Measurements from ENCODE around the gene TST. TPM values are rescaled to one million over a fixed set of nuclear protein-coding genes. Genes with fewer than 3 reads are reported as not detected.

TST gene
- total and polyA plus RNA-seq, 2 of the 8 experiments (the other 6 are each of a cell fraction or from before 2014, with no cell fraction given): 22.6 to 61.6 TPM

GRCh38 chr22:37024339-37025157, 5.3 kb upstream of the TST start (continued):
- TF ChIP-seq KDM1A (IDR thresholded peaks at IDR 0.05; ENCODE audit: borderline replicate concordance, low read length) (no peak), RNF2 (IDR thresholded peaks at IDR 0.05; ENCODE audit: borderline replicate concordance, low read depth, low read length, missing control alignments, poor library complexity, severe bottlenecking) (no peak), SIX5 (IDR thresholded peaks at IDR 0.05; ENCODE audit: low read depth, low read length) (no peak)

Data from H1 (cell line).